ENCODE data around the gene GRK4. TPM values are rescaled to one million over a fixed set of nuclear protein-coding genes. Genes with fewer than 3 reads are reported as not detected.
A peak's percentile ranks its signal among the peaks of the same experiment; 100 is the strongest.

Gene GRK4
- total and polyA plus RNA-seq, 2 of the 8 experiments (the other 6 are each of a cell fraction or from before 2014, with no cell fraction given), result 0.77 to 1.8 TPM

- Histone ChIP-seq H3K4me3 (ENCODE audit: extremely low read depth in 1 of 4, insufficient read depth in 2 of 4, low read depth in 3 of 4, low read length in 4 of 4) (no peak overlapping the region), H2BK12ac (ENCODE audit: low read depth, low read length) (no peak overlapping the region), H3K9ac (replicated peaks in 1 of 4; ENCODE audit: extremely low read depth in 1 of 4, low read depth in 3 of 4, low read length in 3 of 4) (no peak overlapping the region), H2BK20ac (ENCODE audit: low read length) (no peak overlapping the region), H3K23ac (ENCODE audit: insufficient read length) (no peak overlapping the region), H4K20me1 (replicated peaks in 1 of 2; ENCODE audit: control insufficient read depth in 1 of 2, insufficient read depth in 2 of 2, low read length in 2 of 2) (no peaks in the 10 kb centered on the region), H3K56ac (replicated peaks; ENCODE audit: insufficient read length, low read depth, low read length) (no peak overlapping the region), H2BK5ac (ENCODE audit: low read depth, low read length) (no peak overlapping the region), H2AFZ (ENCODE audit: low read length) (no peak overlapping the region), H4K5ac (ENCODE audit: insufficient read length, low read depth, low read length) (no peak overlapping the region), H3K14ac (ENCODE audit: insufficient read length) (no peak overlapping the region), H3K4me1 (replicated peaks in 1 of 4; ENCODE audit: control insufficient read depth in 3 of 4, insufficient read depth in 4 of 4, low read length in 3 of 4) (no peaks in the 10 kb centered on the region), H3K27me3 (replicated peaks in 1 of 4; ENCODE audit: control insufficient read depth in 3 of 4, extremely low read depth in 1 of 4, insufficient read depth in 3 of 4, low read length in 3 of 4) (no peaks in the 10 kb centered on the region; a peak in 2 of 7 replicates), H3K36me3 (ENCODE audit: control insufficient read depth in 2 of 4, insufficient read depth in 4 of 4, low read length in 3 of 4) (no peaks in the 10 kb centered on the region), H3K23me2 (ENCODE audit: low read depth, low read length) (no peaks in the 10 kb centered on the region), H4K8ac (ENCODE audit: extremely low read depth, insufficient read depth, low read length) (peak overlapping the region; percentile 51), H4K91ac (replicated peaks; ENCODE audit: insufficient read length, low read length) (no peak overlapping the region), H3K79me1 (ENCODE audit: low read depth, low read length) (no peaks in the 10 kb centered on the region), H3K79me2 (ENCODE audit: control insufficient read depth in 1 of 2, insufficient read depth in 2 of 2, low read length in 2 of 2) (no peaks in the 10 kb centered on the region), H2BK15ac (ENCODE audit: low read length) (no peak overlapping the region), H2AK5ac (ENCODE audit: low read depth, low read length) (no peak overlapping the region), H2BK120ac (replicated peaks; ENCODE audit: low read depth, low read length) (no peak overlapping the region), H3K9me3 (ENCODE audit: insufficient read depth in 2 of 2, low read depth in 1 of 2, low read length in 1 of 2) (no peaks in the 10 kb centered on the region), H3K27ac (ENCODE audit: low read depth, low read length) (no peak overlapping the region), H3K18ac (ENCODE audit: extremely low read depth, low read length) (no peak overlapping the region), H3K4me2 (ENCODE audit: insufficient read depth in 1 of 2, low read depth in 2 of 2, low read length in 2 of 2) (no peak overlapping the region), H3K4ac (replicated peaks; ENCODE audit: insufficient read length, low read depth, low read length) (no peak overlapping the region)
- DNase-seq (ENCODE audit: low read depth in 1 of 2, low spot score in 2 of 2), result no peak
- TF ChIP-seq TAF1 (IDR thresholded peaks at IDR 0.05; ENCODE audit: low read depth, low read length) (no peak), RAD21 (IDR thresholded peaks at IDR 0.05 in 1 of 2, conservative IDR thresholded peaks at IDR 0.05 in 1 of 2; ENCODE audit: low read depth in 2 of 2, low read length in 2 of 2) (no peak)
- ChIA-PET POLR2A (ENCODE audit: partially characterized antibody) (no interaction called here), CTCF (ENCODE audit: partially characterized antibody) (interaction anchor here (0.9 to 12.5 kb wide), 8 partner anchors 9 to 76 kb away, joined by 3 to 89 read pairs (median 6); no protein-coding TSS in a partner anchor)
- no peak for FAIRE-seq
- WGBS, 2 experiments (ENCODE audit: extremely low coverage in 1 of 2, insufficient coverage in 1 of 2, insufficient read length in 1 of 2, insufficient replicate concordance in 2 of 2, low coverage in 1 of 2, low lambda C conversion rate in 2 of 2, missing lambda C conversion rate in 1 of 2), result 83% methylated on average over 12 of the region's 12 CpGs; no CpG with 5 or more reads in 1 of the 2 experiments
Measured at GRCh38 chr4:3031357-3032082, 68.1 kb downstream of the GRK4 start.
